HG03575 (cell line): ENCODE data around the gene RPS28.
"Not testable (repeated sequence)": the region's sequence is repeated elsewhere in the genome, so short reads cannot be mapped to it uniquely, and the experiment has no call there.

ENCODE experiments used
- ATAC-seq: cut with Tn5 transposase; IDR thresholded peaks from one replicate; pipeline ENCODE4 v1.9.1; 2021; ENCODE audit not compliant: unreplicated experiment, insufficient number of reproducible peaks, low FRiP score; ENCODE audit errors: extremely low read depth

The RPS28 gene

DNA sequence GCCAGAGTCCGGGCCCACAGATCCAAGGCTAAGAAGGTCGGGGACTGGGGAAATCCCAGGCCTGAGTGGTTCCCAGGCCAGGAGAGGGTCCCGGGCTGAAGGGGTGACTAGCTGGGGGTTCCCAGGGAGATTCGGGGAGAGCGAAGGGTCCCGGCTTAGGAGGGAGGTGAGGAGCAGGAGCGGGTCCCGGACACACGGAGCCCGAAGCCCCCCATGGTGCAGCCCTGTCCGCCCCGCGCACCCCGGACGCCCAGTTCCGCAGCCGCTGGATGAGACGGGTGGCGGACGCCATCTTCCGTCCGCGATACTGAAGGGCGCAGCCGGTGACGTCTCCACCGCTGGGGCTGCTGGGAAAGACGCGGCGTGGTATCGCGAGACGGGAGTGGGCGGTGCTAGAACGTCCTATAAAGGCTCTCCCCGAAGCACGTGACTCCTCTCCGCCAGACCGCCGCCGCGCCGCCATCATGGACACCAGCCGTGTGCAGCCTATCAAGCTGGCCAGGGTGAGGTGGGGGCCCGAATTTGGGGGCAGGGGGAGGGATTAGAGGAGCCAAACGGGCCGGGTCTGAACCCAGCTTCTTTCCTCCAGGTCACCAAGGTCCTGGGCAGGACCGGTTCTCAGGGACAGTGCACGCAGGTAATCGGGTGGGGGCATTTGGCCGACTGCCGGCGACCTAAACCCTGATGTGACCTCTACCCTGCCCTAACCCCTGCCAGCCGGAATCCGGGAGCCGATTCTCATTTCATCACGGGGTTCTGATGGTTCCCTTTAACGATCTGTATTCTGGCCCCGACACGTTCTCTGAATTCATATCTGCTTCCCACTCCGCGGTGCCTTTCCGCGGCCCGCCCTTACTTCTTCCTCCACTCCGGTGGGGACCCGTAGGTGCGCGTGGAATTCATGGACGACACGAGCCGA is at the start of gene RPS28, which contains the start of gene NDUFA7:
RPS28 (plus strand) TSS at position 430 of the 919 bp plus-strand sequence; CDS start at position 465, 35 bp downstream.
NDUFA7 (minus strand) TSS at position 309 of the 919 bp plus-strand sequence; CDS start at position 292, 17 bp downstream.
- ATAC-seq, result no peak

DNA sequence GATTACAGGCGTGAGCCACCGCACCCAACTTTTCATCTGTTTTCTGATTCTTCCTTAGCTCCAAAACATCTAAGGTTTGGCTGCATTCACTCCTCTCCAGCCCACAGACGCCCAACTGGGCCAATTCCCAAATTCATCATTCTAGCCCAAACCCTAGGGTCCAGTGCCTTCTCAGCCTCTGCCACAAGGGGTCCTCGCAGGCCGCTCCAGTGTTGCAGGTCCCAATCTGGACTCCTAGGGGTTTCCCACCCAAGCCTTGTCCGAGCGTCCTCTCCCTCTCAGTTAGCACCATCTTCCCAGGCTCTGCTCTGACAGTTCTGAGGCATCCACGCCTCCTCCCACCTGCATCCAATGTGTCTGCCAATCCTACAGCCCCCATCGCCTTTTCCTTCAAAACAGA is 44.8 kb upstream of the RPS28 start:
- not testable (repeated sequence) for ATAC-seq

DNA sequence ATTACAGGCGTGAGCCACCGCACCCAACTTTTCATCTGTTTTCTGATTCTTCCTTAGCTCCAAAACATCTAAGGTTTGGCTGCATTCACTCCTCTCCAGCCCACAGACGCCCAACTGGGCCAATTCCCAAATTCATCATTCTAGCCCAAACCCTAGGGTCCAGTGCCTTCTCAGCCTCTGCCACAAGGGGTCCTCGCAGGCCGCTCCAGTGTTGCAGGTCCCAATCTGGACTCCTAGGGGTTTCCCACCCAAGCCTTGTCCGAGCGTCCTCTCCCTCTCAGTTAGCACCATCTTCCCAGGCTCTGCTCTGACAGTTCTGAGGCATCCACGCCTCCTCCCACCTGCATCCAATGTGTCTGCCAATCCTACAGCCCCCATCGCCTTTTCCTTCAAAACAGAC is 30.0 kb upstream of the RPS28 start:
- ATAC-seq, result not testable (repeated sequence)

DNA sequence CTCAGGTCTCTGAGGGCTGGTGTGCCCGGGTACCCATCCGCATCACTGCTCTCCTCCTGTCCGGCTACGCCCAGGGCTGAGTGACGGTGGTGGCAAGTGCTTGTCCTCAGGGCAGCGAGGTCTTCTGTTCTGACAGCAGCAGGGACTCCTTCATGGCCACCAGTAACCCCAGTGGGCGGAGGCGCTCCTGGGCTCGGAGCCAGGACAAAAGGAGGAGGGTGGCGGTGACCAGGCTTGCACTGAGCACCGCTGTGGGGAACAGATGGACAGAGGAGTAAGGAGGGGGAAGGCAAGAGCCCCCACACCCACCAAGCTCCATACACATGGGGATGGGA is 19.0 kb upstream of the RPS28 start:
- ATAC-seq, result no peak

DNA sequence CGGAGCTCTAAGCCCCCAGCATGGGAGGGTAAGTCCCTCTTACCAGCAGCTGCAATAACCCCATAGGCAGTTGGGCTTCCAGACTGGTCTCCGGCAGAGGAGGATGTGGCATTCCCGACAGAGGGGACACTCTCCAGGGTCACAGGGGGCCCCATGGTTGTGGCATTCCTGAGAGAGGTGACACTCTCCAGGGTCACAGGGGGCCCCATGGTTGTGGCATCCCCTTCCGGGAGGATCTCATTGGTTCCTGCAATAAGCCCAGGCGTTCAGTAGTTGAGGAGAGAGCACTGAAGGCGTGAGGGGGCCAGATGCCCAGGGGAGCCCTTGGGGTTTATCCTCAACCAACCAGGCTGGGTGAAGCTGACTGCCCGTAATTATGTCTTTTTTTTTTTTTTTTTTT is 18.6 kb upstream of the RPS28 start:
- ATAC-seq, result no peak

DNA sequence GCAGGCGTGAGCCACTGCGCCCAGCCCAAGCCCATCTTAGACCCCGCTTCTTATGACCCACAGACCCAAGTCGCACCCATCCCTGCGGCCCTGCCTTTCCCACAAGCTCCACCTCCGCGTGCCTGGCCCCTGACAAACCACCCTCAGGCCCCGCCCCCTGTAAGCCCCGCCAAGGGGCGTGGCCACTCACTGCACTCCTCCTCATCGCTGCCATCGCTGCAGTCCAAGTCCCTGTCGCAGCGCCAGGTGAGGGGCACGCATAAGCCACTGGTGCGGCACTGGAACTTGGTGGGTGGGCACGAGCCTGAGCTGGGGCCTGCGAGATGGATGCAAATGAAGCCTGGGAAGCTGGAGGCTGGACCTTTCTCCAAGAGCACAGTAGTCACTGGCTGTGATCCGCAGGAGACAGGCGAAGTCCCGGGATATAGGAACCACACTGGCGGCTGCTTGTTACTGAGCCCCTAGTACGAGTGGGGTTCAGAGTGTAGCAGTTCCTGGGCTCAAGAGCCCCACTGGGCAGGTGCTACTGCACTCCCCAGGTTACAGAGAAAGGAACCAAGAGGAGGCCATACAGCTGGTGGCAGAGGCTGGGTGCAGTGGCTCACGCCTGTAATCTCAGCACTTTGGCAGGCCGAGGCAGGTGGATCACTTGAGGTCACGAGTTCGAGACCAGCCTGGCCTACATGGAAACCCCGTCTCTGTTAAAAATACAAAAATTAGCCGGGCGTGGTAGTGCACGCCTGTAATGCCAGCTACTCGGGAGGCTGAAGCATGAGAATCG is 16.3 kb upstream of the RPS28 start:
- no peak for ATAC-seq

DNA sequence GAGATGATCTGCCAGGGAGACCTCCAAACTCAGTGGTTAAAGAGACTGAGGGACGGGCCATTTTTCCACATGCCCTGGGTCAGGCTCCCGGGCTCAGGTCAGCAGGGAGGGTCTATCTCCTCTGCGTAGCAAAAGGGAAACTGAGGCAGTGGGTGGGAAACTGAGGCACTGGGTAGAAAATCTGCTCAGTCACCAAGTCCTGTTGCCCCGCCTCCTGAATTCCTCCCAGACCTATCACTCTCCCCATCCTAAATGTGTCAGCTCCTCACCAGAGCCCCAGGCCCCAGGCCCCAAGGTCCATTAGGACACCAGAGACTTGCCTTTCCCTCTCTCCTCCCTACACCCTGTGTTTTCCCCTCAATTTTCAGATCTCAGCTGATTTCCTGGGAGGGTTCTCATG is 15.5 kb upstream of the RPS28 start:
- ATAC-seq, result no peak

DNA sequence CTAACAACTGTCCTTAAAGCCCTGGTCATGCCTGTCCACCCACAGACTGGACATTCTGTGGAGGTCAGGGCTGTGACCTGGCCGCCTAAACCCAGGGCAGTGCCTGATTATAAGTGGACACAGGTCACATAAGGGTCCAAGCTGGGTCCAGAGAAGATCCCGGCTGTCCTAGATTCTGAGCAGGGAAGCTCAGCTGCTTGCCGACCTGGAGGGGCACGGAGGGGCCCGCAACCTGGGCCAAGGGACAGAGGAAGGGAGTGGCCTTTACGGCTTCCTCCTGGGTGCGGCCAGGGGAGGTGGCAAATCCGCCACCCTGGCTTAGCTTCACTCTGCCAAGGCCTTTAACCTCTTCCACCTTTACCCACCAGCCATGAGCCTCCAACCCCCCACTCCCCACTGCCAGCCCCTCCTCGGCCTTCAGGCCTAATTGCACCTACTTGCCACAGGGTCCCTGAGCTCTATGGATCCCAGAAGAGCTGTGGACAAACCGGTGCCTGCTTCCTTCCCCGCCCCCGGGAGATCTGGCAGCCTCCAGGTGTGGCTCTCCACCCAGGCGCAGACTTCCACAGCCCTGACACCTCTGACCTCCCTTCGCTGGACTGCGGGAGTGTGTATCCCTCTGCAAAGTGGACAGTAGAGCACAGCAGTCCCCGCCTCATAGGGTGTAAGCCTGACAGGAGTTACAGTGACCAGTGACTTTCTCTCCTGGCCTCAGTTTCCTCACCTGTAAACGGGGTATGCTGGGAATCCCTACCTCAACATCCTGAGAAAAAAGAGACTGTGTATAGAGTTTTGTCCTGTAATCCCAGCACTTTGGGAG is 14.9 kb upstream of the RPS28 start:
- ATAC-seq, result no peak

DNA sequence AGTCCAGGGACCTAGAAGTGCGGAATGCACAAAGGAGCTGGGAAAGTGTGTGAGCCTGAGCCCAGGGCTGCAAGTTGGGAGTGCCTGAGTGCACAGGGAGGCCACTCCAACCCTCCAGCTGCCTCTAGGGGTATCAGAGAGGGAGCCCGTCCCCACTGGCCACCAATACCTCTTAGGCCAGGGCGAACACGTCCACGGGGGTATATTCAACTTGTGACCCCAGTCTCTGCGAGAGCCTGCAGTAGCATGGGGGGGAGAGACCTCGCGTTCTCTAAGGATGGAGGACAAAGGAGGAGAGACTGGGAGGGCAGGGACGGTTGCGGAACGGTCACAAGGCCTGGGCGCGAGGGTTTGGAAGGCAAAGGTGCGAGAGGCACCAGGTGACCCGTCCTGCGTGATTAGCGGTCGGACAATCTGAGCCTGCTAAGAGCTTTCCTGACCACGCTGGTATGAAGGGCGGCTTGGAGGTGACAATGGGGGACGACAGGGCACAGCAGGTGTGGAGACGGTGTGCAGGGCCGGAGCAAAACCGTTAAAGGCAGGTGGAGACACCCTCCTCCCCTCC is 13.8 kb upstream of the RPS28 start:
- no peak for ATAC-seq

DNA sequence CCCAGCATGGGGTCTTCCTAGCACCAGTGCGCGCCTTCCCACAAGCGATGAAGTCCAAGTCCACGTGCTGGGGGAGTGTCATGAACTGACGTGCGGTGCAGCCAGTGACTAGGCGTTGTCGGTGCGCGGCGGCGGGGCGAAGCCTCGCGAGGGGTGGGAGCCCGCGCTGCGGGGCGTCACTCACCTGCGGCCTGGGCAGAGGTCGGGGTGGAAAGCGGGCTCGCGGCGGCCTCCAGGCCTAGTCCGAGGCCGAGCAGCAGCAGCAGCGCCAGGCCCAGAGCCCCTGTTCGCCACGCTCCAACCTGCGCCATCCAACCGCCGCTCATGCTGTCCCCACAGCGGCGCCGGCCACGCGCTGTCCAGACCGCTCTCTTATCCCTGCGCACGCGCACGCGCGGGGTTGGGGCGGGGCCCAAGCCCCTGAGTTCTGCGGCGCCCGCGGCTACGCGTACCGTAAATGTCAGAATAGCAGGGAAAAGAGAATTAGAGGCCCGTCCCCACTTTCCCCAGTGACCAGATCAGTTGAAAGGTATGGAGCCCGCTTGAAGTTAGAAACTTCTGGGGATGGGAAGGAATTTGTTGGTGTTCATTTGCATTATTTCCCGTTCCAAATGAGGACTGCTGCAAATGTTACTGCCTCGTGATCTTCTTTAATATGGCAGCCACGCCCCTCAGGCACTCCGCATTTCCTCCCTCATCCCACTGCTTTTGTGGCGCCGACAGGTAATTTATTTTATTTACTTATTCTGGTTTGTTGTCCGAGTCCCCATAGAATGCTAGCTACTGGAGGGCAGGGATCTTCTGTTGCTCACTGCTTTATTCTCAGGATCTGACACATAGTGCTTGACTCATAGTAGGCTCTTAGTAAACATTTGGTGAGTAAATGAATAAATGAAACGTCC is 13.1 kb upstream of the RPS28 start, which contains the start of gene CD320:
CD320 (minus strand) TSS at position 394 of the 902 bp plus-strand sequence; CDS start at position 326, 68 bp downstream.
- no peak for ATAC-seq

DNA sequence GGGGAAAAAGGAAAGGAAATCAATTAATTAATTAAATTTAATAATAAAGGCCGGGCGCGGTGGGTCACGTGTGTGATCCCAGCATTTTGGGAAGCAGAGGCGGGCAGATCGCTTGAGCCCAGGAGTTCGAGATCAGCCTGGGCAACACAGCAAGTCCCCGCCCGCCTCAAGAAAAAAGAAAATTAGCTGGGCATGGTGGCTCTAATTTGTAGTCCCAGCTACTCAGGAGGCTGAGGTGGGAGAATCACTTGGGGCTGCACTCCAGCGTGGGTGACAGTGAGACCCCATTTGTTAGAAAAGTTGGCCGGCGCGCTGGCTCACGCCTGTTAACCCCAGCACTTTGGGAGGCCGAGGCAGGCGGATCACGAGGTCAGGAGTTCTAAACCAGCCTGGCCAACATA is 12.4 kb upstream of the RPS28 start:
- ATAC-seq, result no peak

DNA sequence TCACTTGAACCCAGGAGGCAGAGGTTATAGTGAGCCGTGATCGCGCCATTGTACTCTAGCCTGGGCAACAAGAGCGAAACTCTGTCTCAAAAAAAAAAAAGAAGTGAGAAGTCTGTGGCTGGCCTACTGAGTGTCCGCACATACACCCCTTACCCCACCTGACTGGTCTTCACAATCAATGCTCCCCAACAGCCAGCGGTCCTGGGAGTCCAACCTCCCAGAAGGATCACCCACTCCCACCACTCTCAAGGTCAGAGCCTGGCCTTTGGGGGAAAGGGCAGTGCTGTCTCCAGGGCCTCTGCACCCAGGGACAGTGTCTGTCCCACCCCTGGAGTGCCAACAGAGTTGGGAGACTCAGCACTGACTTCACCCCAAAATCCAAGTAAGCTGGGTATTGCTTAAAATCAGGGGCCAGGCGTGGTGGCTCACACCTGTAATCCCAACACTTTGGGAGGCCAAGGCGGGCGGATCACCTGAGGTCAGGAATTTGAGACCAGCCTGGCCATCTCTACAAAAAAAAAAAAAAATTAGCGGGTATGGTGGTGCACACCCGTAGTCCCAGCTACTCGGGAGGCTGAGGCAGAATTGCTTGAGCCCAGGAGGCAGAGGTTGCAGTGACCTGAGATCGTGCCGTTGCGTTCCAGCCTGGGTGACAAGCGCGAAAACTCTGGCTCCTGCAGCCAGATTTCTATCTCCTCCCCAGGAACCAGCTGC is 10.8 kb upstream of the RPS28 start:
- ATAC-seq, result no peak

DNA sequence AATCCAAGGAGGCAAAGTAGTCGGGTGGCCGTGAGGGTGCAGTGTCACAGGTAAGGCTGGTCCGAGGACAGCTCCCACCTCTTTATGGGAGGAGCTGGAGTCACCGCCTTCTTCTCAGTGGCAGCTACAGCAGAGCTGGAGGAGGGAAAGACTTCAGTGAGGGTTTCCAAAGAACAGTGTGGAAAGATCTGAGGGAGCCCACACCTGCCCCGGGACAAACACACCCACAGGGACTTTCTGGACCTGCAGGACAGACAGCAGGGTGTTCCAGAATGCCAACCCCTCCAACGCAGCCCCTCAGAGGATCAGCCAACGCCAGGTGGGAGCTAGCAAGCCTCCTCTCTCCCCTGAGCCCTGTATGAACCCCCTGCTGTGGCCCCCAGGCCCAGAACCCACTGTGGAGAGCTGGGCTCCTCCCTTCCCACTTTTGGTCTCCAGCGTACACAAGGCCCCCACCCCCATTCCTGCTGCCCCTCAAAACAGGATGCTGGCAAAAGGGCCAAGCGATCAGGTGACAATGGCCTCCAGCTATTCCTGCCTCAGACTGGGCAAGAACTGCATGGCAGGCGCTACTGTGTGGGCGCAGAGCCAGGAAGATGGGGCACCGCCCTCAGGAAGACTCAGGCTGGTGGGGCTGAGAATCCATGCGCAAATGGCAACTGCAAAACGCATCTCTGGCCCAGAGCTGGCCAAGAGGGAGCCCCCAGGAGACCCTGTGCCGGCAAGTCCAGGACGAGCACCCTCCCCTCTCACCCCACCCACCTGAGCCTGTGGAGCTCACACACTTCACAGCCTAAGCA is 9.6 kb upstream of the RPS28 start:
- no peak for ATAC-seq

DNA sequence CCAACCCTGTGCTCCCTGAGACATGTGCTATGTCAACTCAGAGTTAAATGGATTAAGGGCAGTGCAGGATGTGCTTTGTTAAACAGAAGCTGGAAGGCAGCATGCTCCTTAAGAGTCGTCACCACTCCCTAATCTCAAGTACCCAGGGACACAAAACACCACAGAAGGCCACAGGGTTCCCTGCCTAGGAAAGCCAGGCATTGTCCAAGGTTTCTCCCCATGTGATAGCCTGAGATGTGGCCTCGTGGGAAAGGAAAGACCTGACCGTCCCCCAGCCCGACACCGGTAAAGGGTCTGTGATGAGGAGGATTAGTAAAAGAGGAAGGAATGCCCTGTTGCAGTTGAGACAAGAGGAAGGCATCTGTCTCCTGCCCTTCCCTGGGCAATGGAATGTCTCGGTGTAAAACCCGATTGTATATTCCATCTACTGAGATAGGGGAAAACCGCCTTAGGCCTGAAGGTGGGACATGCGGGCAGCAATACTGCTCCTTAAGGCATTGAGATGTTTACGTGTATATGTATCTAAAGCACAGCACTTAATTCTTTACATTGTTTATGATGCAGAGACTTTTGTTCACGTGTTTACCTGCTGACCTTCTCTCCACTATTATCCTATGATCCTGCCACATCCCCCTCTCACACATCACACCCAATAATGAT is 6.2 kb upstream of the RPS28 start:
- not testable (repeated sequence) for ATAC-seq

DNA sequence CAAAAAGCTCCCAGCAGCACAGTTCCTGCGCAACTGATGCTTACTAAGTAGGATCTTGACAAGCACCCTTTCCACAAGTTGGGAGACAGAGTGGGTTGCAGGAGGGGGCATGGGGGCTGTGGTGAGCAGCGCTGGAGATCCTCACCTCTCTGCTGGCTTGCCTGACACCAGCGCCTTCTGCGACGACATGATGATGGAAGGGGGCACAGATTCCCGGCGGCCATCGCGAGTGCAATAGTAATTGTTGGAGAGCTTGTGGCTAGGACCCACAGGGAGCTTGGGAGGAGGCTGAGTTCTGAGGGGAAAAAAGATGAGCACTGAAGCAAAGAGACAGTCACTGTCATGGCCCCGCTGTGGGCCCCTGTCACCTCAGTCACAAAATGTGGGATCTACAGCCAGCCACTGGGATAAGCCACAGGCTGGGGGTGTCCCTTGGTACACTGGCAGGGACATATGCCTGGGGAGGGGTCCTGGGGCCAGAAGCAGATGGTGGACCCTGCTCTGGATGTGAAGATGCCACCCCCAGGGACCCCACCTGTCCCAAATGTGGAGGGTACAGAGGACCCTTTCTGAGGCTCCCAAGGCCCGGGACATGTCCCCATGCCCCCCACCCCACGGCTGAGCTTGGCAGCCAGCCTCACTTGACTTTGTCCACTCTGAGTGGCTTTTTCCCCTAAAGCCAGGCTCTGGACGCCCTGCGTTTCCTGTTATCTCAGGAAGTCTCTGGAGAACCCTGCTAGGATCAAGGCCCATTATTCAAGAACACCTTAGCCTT is 4.8 kb upstream of the RPS28 start:
- ATAC-seq, result no peak
